ENCODE data around the gene NUDT22. TPM values are rescaled to one million over a fixed set of nuclear protein-coding genes. Genes with fewer than 3 reads are reported as not detected.
A peak's percentile ranks its signal among the peaks of the same experiment; 100 is the strongest.

NUDT22 gene
- total and polyA plus RNA-seq, 2 donors (not counting 1 experiment from before 2014, with no cell fraction given), result 104 to 139 TPM

DNA sequence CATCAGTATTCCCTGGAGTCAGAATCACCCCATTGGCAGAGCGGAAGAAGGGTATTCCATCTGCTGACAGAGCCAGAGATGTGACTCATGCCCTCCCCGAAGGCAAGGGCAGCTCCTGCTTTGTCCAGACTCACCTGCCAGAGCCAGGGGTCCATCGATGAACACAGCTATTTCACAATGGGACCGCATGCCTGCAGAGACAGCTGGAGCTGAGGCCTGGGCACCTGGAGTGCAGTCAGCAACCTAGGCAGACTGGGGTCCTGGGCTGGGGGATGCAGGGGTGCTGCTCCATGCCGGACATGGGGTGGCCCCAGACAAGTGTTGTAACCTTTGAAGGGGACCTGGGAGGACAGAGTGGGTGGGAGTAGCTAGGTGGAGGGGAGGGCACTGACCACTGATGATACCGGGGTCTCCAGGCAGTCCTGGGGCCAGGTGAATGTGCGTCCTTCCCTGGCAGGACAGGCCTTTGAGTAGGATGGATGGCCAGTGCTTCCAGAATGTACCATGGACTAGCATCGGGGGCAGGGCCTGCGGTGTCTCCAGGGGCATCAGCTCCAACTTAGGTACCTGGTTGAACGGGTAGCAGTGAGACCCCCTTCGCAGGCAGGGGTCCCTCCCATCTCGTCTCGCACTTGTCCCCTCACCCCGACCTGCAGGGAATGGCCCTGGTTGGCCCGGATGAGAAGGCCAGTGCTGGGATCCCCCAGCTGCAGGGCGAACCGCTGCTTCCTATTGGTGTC, 1.8 kb upstream of the NUDT22 start:
- POLR2A ChIA-PET, result interaction anchor here (1.2 to 6.3 kb wide), 4 partner anchors 8 to 80 kb away, joined by 3 to 78 read pairs (median 4); partner anchors contain the start of gene FERMT3
- no peaks in the 10 kb centered on the region for H3K27me3 ChIP-seq (replicated peaks in 1 of 4; ENCODE audit: control extremely low read depth in 1 of 4, control insufficient read depth in 3 of 4, insufficient read depth in 4 of 4, low read length in 3 of 4)
- DNase-seq (no peak), ATAC-seq (ENCODE audit: low read depth) (no peak)
- CTCF ChIA-PET, result interaction anchor here (0.5 to 5.2 kb wide), 10 partner anchors 9 to 115 kb away, joined by 3 to 70 read pairs (median 4); partner anchors contain the start of genes FERMT3 and STIP1
- peak overlapping the region; percentile 91 for H3K4me3 Mint-ChIP-seq
- no peaks in the 10 kb centered on the region for H3K27me3 Mint-ChIP-seq
- H3K4me1 Mint-ChIP-seq, result peaks cover 30% of the 10 kb centered on the region
- H3K9me3 ChIP-seq (ENCODE audit: control extremely low read depth in 1 of 3, control insufficient read depth in 2 of 3, insufficient read depth in 1 of 3, low read length in 2 of 3), result no peaks in the 10 kb centered on the region
- H3K4me3 ChIP-seq (ENCODE audit: control extremely low read depth in 1 of 5, extremely low read depth in 1 of 5, insufficient read depth in 1 of 5, low read depth in 2 of 5, low read length in 4 of 5), result no peak overlapping the region
- H3K27ac Mint-ChIP-seq, result peak overlapping the region; percentile 50
- H3K9ac ChIP-seq (ENCODE audit: low read length), result no peak overlapping the region
- H4K20me1 ChIP-seq (ENCODE audit: control insufficient read depth, insufficient read depth, low read length, poor library complexity, severe bottlenecking), result peaks cover 19% of the 10 kb centered on the region
- TF ChIP-seq EZH2 (IDR thresholded peaks at IDR 0.05; ENCODE audit: borderline replicate concordance, insufficient read depth, low read depth, low read length, poor library complexity, severe bottlenecking), result no peak
- TF ChIP-seq, protein P1, sequence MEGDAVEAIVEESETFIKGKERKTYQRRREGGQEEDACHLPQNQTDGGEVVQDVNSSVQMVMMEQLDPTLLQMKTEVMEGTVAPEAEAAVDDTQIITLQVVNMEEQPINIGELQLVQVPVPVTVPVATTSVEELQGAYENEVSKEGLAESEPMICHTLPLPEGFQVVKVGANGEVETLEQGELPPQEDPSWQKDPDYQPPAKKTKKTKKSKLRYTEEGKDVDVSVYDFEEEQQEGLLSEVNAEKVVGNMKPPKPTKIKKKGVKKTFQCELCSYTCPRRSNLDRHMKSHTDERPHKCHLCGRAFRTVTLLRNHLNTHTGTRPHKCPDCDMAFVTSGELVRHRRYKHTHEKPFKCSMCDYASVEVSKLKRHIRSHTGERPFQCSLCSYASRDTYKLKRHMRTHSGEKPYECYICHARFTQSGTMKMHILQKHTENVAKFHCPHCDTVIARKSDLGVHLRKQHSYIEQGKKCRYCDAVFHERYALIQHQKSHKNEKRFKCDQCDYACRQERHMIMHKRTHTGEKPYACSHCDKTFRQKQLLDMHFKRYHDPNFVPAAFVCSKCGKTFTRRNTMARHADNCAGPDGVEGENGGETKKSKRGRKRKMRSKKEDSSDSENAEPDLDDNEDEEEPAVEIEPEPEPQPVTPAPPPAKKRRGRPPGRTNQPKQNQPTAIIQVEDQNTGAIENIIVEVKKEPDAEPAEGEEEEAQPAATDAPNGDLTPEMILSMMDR (IDR thresholded peaks at IDR 0.05), result no peak
- H3K4me1 ChIP-seq (ENCODE audit: control insufficient read depth in 2 of 2, insufficient read depth in 2 of 2, low read length in 2 of 2), result peaks cover 20 to 33% of the 10 kb centered on the region in 2 donors
- peaks cover 0 to 38% of the 10 kb centered on the region in 2 experiments for H3K36me3 ChIP-seq (replicated peaks in 1 of 2; ENCODE audit: control extremely low read depth in 1 of 2, control insufficient read depth in 1 of 2, extremely low read depth in 1 of 2, insufficient read depth in 2 of 2, low read length in 1 of 2)
- H2AFZ ChIP-seq (ENCODE audit: insufficient read depth, low read depth, low read length, poor library complexity, severe bottlenecking), result no peak overlapping the region
- 93% methylated on average over 17 of the region's 17 CpGs for WGBS (ENCODE audit: insufficient coverage)
- intact Hi-C loops (cut with micrococcal nuclease), result no loop called here
- no peak overlapping the region for H3K4me2 ChIP-seq (replicated peaks; ENCODE audit: low read depth, low read length, poor library complexity, severe bottlenecking)
- H3K9me3 Mint-ChIP-seq (ENCODE audit: insufficient read depth), result no peaks in the 10 kb centered on the region
- H3K79me2 ChIP-seq (ENCODE audit: control insufficient read depth, insufficient read depth, low read length), result peaks cover 27% of the 10 kb centered on the region
- H3K27ac ChIP-seq (ENCODE audit: low read length in 2 of 2), result no peak overlapping the region
